ENCODE data around the gene DDX23.
"Not testable (repeated sequence)": the region's sequence is repeated elsewhere in the genome, so short reads cannot be mapped to it uniquely, and the experiment has no call there.

Gene DDX23

GRCh38 chr12:48862760-48863159 lies 10.8 kb upstream of the DDX23 start:
- DNase-seq (ENCODE audit: low read depth, low spot score): no peak

GRCh38 chr12:48861111-48861510 lies 9.1 kb upstream of the DDX23 start:
- no peak for DNase-seq (ENCODE audit: low read depth, low spot score)

- not testable (repeated sequence) for DNase-seq (ENCODE audit: low read depth, low spot score)
Measured at GRCh38 chr12:48860236-48860635, 8.3 kb upstream of the DDX23 start.

- DNase-seq (ENCODE audit: low read depth, low spot score): no peak
Measured at GRCh38 chr12:48859607-48860006, 7.6 kb upstream of the DDX23 start.

- no peak for DNase-seq (ENCODE audit: low read depth, low spot score)
Measured at GRCh38 chr12:48858043-48858442, 6.1 kb upstream of the DDX23 start.

DNA sequence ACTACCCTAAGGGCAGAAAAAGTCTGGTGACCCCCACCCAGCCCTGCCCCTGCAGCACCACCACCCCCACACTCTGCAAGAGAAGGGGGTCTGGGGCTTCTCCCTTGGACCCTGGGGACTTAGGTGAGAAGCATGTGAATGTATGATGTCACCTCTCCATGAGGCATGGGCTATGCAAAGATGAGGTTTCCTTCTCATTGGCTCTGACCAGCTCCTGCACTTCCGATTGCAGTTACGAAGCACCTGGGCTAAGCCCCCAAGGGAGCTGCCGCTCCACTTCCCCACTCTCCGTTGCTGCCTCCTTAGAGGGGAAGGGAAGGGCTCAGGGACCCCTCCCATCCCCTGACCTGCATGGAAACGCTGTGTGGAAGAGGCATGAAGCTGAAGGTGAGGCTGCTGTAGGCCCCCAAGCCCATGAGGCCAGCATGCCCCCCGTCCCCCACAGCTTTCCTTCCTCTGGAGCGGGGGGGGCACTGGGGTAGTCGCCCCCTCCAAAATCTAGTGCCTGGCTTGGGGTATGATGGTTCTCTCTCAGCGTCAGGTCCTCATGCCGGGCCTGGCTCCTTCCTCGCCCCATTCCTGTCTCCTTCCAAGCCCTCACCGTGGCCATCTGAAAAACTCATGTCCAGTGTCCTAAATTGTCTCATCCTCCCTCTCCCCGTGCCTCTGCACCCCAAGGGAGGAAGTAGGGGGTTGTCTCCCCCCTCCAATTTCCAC lies 5.5 kb upstream of the DDX23 start:
- no peak for DNase-seq (ENCODE audit: low read depth, low spot score)

- no peak for DNase-seq (ENCODE audit: low read depth, low spot score)
Measured at GRCh38 chr12:48856379-48856778, 4.4 kb upstream of the DDX23 start.

- not testable (repeated sequence) for DNase-seq (ENCODE audit: low read depth, low spot score)
Measured at GRCh38 chr12:48854932-48855331, 3.0 kb upstream of the DDX23 start.

GRCh38 chr12:48854488-48854887 lies 2.5 kb upstream of the DDX23 start:
- no peak for DNase-seq (ENCODE audit: low read depth, low spot score)

GRCh38 chr12:48852734-48853688 lies 1.0 kb upstream of the DDX23 start:
- DNase-seq (ENCODE audit: low read depth, low spot score): peak; percentile 89

DNA sequence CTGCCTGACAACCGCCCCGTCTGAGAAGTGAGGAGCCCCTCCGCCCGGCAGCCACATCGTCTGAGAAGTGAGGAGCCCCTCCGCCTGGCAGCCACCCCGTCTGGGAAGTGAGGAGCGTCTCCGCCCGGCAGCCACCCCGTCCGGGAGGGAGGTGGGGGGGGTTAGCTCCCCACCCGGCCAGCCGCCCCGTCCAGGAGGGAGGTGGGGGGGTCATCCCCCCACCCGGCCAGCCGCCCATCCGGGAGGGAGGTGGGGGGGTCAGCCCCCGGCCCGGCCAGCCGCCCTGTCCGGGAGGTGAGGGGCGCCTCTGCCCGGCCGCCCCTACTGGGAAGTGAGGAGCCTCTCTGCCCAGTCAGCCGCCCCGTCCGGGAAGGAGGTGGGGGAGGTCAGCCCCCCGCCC lies 9.9 kb downstream of the DDX23 start:
- not testable (repeated sequence) for DNase-seq (ENCODE audit: low read depth, low spot score)

- DNase-seq (ENCODE audit: low read depth, low spot score): no peak
Measured at GRCh38 chr12:48838048-48838447, 13.9 kb downstream of the DDX23 start.

GRCh38 chr12:48832321-48833060 lies 19.5 kb downstream of the DDX23 start:
- no peak for DNase-seq (ENCODE audit: low read depth, low spot score)

DNA sequence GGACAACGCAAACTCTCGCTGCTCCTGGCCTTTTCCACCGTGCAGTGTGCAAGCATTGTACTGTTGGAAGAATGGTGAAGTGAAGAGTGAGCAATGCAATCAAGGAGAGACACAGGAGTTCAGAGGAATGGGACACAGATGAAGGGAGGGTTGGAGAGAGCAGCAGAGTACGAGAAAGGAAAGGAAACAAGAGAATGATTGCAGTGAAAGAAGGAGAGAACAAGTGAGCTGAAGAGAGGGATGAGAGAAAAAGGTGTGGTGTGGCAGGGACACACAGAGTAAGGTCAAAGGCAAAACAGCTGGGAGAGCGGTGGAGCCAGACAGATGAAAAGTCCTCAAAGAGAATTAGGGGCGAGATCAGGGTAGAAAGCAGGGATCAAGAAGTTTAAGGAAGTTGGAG lies 20.7 kb downstream of the DDX23 start:
- DNase-seq (ENCODE audit: low read depth, low spot score): no peak

DNA sequence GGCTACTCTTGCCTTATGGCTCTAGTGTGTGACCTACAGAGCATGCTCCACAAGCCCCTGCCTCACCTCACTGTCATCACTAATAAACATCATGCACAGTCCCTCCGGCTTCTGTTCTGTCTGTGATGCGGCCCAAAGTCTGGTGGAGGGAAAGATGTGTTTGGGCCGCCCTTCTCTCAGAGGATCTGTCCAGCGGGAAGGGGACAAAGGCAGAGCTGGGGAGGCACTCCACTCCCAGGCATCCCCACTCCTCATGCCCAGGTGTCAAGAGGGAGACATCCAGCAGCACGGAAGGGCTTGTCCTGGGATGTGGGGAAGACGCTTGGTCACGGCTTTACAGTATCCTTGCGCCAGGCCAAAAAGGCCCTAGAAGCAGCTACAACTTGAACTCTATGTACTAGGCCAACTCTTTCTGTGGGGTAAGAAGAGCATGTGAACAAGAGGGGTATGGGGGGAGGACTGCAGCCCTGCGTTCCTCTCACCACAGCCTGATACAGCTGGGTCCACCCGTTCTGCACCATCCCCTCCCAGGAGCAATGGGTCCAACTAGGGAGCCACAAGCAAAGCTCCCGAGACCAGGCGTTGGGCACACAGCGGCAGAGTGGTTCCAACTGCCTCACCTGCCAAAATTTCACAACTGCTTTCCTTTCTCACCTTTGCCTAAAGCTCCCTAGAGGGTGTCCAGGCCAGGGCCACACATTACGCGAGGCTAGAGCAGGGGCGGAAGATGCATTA lies 23.0 kb downstream of the DDX23 start:
- DNase-seq (ENCODE audit: low read depth, low spot score): no peak

DNA sequence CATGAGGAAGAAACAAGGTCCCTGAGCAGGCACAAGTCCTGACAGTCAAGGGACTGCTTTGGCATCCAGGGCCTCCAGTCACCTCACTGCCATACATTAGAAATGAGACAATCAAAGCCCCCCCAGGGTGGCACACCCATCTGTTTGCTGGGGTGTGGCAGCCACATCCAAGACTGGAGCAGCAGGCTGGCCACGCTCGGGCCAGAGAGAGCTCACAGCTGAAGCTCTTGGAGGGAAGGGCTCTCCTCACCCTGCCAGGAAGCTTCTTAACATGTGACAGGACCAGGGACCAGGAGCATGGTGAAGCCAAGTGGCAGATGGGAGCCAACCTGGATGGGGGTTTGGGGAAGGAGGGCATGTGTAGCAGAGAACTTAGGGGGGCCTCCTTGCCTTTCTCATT lies 23.7 kb downstream of the DDX23 start:
- no peak for DNase-seq (ENCODE audit: low read depth, low spot score)

- DNase-seq (ENCODE audit: low read depth, low spot score): no peak
Measured at GRCh38 chr12:48827513-48828096, 24.4 kb downstream of the DDX23 start.

GRCh38 chr12:48827026-48827425 lies 24.9 kb downstream of the DDX23 start:
- no peak for DNase-seq (ENCODE audit: low read depth, low spot score)

DNA sequence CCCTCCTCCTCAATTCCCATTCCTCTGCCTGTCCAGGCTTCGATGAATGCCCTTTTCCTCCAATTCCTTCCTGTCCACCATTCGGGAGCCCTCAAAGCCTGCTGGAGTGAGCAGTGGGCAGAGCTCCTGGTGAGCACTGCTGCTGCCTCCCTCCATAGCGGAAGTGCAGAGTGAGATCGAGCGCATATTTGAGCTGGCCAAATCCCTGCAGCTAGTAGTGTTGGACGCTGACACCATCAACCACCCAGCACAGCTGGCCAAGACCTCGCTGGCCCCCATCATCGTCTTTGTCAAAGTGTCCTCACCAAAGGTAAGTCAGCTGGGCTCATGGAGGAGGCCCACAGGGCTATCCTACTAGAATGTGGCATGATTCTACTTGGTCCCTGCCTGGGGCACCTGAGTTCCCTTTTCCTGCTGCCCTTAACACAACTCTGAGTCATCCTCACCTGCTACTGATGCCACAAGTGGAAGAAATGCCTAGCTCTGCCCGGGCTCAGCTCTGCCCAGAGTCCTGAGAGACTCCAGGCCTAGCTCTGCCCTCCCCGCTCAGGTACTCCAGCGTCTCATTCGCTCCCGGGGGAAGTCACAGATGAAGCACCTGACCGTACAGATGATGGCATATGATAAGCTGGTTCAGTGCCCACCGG lies 25.6 kb downstream of the DDX23 start:
- DNase-seq (ENCODE audit: low read depth, low spot score): no peak

DNA sequence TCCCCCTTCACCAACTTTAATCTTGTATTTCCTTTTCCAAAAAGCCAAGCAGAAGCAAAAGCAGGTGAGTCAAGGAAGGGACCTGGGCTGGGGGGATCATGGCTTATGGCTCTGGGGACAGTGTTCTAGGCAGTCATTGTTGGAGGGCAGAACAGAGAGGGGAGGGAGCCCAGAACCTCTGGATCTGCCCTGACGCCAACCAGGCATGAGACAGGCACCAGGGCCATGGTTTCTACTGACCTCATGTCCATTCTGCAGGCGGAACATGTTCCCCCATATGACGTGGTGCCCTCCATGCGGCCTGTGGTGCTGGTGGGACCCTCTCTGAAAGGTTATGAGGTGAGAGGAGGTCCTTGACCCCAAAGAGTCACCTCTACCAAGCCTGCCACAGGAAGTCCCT lies 27.1 kb downstream of the DDX23 start:
- no peak for DNase-seq (ENCODE audit: low read depth, low spot score)

DNA sequence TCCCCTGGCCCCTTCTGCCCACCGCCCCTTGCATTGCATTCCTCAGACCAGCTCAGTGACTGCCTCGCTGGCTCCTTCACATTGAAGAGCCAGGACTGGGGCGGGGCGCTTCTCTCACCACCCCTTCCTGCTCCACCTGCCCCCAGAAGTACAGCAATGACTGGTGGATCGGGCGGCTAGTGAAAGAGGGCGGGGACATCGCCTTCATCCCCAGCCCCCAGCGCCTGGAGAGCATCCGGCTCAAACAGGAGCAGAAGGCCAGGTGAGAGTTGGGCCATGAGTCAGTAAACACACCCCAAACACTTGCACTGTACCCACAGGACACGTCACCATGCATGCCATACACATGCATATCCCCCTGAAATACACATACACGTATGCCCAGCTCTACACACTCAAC lies 27.9 kb downstream of the DDX23 start:
- DNase-seq (ENCODE audit: low read depth, low spot score): no peak
